Stimulated activated CD4-positive, alpha-beta T cell treated with anti-CD3 and anti-CD28 coated beads, Interleukin-15, amount 100 ng/mL, for 1 hour (primary cell): ENCODE results near the gene UBE2F.
"Not testable (repeated sequence)": the region's sequence is repeated elsewhere in the genome, so short reads cannot be mapped to it uniquely, and the experiment has no call there.

Experiments used
- DNase-seq, 2 donors: peaks; one replicate each; pipeline ENCODE4 v3.0.0-alpha.2; 2020; ENCODE audit warnings: low read depth in 1 of 2, low spot score in 1 of 2

The UBE2F gene

DNA sequence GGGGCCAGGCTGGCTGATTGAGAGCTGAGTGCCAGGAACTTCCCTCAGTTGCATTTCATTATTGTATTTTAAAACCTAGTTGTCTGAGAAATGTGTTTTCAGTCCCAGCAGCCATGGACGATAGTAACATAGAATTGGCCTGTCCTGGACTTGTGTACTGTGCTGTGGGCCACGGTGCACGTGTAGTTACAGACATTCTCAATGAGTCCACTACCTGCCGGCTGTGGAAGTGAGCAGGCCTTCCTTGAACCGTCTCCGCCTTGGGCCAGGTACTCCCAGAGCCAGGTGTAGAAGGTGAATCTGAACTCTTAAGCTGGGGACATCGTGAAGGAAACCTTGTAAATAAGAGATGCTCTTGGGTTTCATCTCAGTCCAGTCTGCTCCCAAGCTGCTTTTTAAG lies 47.0 kb downstream of the UBE2F start:
- DNase-seq, result no peak

DNA sequence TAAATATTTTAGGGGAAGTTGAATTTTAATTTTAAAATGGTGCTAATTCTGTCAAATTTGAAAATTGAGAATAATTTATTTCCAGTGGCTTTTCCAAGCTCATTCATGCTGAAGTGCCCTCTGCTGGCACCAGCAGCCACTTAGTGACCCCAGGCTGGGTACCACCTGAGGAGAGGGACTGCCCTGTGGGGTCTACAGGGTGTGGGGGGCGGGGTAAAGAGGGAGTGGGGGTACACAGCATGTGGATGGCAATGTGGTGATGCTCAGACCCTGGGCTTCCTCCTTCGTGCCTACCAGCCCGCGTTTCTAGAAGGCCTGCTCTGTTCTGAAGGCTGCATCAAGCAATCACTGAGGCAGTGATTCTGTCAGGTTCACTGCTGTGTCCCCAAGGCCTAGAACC lies 48.9 kb downstream of the UBE2F start:
- DNase-seq, result no peak

- DNase-seq, result no peak
Observed at GRCh38 chr2:238016526-238016925, 49.7 kb downstream of the UBE2F start.

GRCh38 chr2:238019962-238020361 lies 53.1 kb downstream of the UBE2F start:
- no peak for DNase-seq

GRCh38 chr2:238020816-238021215 lies 54.0 kb downstream of the UBE2F start:
- DNase-seq, result no peak

- DNase-seq, result no peak
Observed at GRCh38 chr2:238021327-238021726, 54.5 kb downstream of the UBE2F start.

DNA sequence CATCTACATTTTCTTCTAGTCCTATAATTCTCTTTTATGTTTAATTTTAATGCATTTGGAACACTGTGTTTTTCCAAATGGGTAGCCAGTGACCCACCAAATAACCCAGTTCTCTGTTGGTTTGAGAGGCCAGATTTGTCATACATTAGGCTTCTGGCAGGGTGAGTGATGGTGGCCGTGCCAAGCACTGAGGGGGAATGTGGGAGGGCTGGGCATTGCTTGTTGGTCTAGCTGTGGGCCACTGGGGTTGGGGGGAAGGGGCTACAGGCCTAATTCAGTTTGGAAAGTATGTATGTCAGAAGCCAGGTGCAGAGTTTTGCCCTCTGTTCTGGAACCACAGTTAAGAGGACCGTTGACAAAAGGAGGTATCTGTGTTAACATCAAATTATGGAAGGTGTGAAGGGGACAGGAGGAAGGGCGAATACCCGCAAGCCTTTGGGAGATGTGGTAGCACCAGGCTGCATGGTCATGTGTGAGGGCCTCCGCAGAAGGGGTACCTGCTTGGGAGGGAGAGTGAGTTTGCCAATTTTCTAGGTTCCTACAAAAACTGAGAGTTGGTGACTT lies 55.9 kb downstream of the UBE2F start:
- no peak for DNase-seq

DNA sequence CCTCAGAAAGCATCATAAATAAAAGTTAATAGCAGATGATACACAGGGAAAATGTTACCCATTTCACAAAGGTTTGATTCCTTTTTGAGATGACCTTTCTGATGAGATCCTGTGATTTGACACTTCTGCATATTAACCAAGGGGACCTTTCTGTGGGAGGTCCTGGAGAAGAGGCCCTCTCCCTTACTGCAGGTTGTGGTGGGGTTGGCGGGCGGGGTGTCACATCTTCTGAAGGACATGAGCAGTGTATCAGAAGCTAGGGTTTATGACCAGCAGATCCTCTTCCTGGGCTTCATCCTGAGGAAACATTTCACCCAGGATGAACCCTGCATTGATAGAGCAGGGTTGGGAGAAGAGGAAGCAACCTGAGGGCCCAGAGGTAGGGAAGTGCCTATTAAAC lies 56.8 kb downstream of the UBE2F start:
- DNase-seq, result no peak

DNA sequence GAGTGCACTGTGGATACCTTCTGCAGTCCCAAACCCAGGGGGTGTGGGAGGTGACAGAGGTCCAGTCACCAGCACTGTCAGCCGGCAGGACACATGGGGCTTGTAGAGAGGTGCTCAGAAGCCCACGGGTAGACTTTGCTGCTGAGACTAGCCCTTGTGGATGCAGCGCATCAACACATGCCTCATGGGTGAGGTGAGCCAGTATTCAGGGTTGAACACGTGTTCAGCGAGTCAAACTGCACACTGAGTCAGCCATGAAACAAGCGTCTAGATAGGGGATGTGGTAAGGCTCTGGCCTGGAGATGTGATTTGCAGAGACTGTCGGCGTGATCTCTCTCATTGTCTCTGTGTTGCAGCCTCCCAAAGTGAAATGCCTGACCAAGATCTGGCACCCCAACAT lies 58.2 kb downstream of the UBE2F start:
- DNase-seq, result no peak

DNA sequence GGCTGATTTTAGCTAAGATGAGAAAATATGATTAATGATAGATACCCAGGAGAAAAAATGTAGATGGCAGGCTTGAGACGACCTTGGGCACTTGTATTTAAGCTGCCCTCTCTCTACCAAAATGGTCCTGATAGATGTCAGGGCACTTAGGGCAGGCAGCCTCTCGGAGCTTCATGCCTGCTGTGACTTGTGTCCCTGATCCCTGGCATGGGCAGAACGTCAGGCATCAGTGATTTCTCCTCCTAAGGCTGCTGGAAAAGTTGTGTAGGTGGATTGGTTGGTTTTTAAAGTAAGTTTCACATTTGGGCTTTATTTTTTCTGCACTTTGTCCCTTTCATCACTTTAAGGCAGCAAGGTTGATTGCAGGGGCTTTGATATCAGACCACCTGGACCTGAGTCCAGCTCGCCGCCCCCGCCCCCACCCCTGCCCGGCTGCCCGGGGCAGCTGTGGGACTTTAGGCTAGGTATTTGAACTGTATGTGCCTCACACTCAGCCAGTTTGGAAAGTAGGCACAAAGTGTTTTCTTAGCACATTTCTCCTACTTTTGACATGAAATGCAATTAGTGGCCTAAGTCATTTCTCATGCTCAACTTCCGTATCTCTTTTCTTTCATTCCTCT lies 59.0 kb downstream of the UBE2F start:
- DNase-seq, result no peak

- DNase-seq, result no peak
Observed at GRCh38 chr2:238027058-238027457, 60.2 kb downstream of the UBE2F start.

GRCh38 chr2:238027591-238028415 lies 61.0 kb downstream of the UBE2F start:
- DNase-seq, result no peak

DNA sequence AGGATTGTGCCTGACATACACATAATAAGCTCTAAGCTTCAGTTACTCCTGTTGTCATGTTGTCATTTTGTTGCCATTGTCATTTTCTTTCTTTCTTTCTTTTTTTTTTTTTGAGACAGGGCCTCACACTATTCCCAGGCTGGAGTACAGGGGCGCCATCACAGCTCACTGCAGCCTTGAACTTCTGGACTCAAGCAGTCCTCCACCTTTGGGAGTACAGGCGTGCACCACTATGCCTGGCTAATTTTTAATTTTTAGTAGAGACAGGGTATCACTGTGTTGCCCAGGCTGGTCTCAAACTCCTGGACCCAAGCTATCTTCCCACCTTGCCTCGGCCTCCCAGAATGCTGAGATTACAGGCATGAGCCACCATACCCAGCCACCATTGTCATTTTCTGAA lies 63.0 kb downstream of the UBE2F start:
- DNase-seq, result no peak

- no peak for DNase-seq
Observed at GRCh38 chr2:238030422-238031155, 63.8 kb downstream of the UBE2F start.

DNA sequence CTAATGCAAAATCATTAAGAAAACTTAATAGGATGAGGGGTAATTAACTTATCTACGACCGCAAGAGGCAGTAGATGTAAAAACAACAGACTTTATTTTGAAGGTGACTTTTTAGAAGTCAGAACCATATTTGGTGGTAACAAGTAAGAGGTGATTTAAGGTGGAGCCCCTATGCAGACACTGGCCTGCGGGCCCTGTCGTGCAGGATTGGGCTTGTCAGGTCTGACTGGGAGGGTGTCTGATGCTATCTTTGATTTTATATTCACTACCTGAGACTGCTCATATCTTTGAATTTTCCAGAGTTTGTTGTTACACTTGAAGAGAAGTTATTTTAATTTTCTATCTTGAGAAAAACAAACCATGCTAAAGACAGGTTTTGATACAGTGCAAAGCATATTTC lies 64.9 kb downstream of the UBE2F start:
- no peak for DNase-seq

DNA sequence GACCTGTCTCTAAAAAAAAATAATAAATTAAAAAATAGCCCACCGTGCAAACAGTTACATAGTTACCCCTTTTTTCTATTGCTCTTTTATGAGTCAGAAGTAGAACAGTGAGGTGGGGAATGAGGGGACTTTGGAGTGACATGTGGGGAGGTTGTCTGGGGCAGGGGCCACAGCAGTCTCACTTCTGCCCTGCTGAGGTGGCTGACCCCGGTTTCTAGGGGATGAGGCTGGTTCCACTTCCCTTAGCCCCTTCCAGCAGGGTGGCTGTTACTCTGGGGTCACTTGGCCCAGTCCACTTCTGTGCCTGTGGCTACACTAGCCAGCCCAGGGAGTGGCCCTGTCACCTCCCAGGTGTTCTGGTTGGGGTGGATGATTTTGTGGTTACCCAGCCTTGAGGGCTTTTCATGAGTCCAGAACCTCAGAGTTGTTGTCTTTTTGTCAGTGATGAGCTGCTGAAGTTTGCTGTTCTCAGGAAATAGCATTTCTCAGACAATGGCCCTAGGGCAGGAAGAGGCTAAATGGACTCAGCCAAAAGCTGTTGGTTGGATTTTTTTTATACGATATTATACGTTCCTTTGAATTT lies 66.0 kb downstream of the UBE2F start:
- DNase-seq, result no peak

DNA sequence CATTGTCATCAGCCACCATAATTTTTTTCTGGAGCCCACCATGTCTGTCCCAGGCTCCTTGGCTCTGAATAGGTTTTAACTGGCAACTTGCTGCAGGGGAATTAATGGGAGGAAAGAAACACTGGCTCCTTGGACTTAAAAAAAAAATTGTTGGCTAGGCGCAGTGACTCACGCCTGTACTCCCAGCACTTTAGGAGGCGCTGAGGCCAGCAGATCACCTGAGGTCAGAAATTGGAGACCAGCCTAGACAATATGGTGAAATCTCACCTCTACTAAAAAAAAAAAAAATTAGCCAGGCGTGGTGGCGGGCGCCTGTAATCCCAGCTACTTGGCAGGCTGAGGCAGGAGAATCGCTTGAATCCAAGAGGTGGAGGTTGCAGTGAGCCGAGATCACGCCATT lies 67.2 kb downstream of the UBE2F start:
- not testable (repeated sequence) for DNase-seq

- DNase-seq, result no peak
Observed at GRCh38 chr2:238038203-238038602, 71.4 kb downstream of the UBE2F start.

DNA sequence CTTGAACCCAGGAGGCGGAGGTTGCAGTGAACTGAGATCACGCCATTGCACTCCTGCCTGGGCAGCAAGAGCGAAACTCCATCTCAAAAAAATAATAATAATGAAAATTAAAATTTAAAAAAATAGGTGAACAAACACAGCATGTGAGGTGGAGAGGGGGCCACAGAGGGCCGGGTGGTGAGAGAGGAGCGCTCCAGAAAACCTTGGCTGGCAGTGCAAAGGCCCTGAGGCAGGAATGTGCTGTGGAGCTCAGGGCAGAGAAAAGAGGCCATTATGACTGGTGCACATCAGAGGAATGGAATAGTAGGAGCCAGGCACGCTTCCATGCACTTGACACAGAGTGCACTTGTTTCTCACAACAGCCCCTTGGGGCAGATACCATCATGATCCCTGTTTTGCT lies 72.3 kb downstream of the UBE2F start:
- DNase-seq, result no peak

DNA sequence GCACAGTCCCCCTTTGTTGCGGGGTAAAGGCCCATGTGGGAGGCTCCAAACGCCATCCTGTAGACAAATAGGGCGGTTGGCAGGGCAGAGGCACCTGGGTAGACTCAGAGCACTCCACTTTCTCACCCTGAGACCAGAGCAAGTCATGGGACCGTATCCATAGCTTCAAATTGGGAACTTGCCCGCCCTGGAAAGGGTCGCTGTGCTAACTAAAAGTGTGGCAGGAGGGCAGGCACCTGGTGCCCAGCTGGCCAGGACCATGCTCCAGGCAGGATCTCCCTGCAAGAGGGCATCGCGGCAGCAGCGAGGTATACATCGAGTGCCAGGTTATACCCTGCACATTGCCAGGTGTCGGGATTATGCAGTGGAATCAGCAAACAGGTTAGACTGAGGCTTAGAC lies 73.2 kb downstream of the UBE2F start:
- no peak for DNase-seq

DNA sequence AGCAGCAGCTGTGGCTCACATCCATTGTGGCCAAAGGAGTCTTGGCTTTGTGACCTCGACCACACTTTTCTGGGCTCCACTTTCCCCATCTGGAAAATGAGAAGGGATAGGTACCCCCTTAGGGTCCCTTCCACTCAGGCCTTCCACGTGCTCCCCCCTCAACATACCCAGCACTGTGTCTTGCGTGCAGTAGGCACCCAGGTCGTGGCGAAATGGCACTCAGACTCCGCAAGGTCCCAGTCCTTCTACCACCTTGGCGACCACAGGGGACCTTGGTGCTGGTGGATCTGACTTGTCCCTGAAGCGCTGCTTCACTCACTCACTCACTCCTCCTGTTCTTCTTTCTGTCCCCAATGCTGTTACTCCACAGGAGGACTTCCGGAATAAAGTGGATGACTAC lies 74.1 kb downstream of the UBE2F start:
- no peak for DNase-seq

DNA sequence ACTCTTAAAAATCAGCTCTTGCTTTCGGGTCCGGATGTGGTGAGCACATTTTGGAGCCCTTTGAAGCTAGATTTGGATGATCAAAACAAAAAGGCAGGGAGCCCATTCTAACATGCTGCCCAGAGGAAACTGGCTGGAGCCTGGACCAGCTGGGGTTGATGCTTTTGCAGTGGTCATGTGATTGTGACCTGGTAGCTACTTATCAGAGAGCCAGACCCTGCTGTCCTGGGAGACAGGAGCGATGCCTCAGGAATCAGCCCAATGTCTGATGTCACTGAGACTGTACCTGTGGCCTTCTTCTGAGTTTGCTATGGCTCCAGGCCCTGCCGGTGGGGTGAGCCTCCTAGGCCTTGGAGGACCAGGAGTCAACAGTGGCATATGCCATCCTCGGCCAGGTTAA lies 75.3 kb downstream of the UBE2F start:
- no peak for DNase-seq
